ENCODE results near the gene WASF3.
"Not testable (repeated sequence)": the region's sequence is repeated elsewhere in the genome, so short reads cannot be mapped to it uniquely, and the experiment has no call there.

WASF3 gene

DNA sequence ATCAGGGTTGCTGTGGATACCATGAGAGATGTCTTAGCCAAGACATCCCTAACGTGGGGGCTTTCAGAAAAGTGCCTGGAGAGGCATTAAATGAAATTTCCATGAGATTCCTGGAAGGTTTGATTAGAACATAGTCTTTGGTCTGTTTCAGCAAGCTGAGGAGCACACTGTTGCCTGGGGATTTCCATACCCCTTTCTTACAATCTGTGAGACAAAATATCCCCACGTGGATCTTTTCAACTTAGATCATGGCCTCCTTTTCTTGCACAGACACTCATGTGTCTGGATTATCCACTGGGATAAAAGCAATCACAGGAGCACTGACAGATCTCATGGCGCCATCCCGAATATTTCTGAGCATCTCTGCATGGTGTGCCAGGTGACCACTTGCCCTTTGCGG is 161.4 kb downstream of the WASF3 start:
- DNase-seq (ENCODE audit: low spot score): no peak

DNA sequence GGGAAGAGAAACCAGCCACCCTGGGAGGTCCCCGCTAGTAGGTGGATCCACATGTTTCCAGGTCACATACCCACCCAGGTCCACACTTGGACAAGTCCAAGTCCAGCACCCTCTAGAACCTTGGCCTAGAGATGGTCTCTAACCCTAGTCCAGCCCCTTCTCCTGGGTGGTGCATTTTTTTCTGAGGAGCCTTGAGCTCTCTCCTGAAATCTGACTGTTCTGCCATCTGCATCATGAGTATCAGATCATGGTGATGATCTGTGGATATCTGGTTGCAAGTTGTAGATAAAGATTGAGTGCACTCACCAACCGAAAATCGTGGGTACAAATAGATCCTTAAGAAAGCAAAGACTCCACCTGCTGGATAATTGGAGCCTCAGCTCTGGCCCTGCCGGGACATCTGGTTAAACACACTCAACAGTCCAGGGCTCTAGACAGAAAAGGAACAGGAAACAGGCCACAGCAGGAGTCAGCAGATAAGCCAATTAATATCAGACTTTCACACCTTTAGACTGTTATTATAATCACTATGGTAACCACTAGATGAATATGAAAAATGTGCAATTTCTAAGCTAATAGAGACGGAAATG is 162.0 kb downstream of the WASF3 start:
- DNase-seq (ENCODE audit: low spot score): no peak

DNA sequence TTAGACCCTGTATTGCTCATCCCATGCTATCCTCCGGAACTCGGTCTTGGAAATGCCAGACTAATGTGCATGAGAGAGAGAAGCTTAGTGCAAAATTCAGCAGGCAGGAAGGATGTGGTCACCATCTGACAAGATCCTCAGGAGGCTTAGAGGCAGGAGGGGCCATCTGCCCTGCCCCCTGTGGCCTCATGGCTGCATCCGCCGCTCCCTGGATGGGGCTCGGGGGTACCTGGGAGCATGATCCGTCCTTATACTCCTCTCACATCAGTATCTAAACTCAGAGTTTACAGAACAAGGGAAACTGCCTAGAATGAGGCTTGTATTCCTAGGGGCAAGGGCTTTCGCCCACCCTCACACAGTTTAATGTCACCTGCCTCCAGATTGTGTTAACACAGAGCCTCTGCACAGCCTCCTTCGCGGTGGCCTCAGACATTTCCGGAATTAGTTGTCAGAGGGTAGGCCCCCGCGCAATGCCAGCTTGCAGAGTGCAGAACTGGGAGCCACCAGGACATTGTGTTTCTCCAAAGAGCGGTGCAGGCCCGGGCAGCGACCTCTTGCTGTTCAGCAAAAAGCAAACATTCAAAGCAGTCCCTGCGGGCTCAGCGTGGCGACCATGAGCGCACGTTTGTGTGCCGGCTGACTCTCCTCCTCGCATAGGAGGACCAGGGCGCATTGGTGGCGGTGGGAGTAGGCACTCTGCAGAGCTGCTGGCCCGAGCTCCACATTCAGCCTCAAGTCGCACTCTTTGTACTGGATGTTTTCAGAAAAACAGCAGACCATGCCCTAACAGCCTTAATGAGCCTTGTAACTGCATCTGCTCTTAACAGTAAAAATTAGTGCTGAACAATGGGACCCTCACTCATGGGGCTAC is 164.0 kb downstream of the WASF3 start:
- DNase-seq (ENCODE audit: low spot score): no peak

DNA sequence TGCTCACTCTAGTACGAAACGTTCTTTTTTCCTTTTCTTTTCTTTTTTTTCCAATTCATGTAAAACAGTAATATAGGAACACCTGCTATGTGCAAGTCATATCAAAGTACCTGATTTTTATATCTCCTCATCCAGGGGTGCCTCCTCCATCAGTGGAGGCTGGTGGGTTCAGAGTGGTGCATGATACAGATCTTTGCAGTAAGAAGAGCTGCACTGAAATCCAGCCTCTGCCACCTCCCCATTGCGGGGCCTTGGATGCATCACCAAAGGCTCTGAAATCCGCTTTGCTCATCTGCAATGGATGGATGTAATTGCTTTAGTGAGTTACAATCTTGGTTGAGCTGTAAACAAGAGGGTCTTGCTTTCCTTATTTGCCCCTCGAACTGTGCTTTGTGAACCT is 164.8 kb downstream of the WASF3 start:
- DNase-seq (ENCODE audit: low spot score): no peak

DNA sequence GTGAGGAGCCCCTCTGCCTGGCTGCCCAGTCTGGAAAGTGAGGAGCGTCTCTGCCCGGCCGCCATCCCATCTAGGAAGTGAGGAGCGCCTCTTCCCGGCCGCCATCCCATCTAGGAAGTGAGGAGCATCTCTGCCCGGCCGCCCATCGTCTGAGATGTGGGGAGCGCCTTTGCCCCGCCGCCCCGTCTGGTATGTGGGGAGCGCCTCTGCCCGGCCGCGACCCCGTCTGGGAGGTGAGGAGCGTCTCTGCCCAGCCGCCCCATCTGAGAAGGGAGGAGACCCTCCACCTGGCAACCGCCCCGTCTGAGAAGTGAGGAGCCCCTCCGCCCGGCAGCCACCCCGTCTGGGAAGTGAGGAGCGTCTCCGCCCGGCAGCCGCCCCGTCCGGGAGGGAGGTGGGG is 166.1 kb downstream of the WASF3 start:
- DNase-seq (ENCODE audit: low spot score): not testable (repeated sequence)

DNA sequence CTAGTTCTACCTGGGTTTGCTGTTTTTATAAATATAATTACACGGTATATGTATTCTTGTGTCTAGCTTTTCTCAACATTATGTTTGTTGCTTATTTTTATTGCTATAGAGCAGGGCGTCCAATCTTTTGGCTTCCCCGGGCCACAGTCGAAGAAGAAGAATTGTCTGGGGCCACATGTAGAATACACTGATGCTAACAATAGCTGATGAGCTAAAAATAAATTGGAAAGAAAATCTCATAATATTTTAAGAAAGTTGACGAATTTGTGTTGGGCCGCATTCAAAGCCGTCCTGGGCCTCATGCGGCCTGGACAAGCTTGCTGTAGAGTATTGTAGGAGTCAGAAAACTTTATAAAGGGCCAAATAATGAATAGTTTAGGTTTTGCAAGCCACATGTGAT is 169.2 kb downstream of the WASF3 start:
- DNase-seq (ENCODE audit: low spot score): no peak

DNA sequence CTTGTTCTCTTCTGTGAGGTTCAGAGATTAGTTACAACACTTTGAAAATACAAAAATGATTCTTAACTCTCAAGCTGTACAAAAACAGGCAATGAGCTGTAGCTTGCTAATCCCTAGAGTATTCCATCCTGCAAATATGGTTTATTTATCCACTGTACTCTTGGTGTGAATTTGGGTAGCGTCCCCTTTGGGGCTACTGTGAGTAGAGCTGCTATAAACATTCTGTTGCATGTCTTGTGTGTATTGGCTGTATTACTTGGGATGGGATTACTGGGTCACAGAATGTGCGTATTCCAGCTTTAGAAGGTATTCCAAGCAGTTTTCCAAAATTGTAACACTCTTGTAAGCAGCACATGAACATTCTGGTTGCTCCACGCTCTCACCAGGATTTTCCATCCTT is 169.6 kb downstream of the WASF3 start:
- no peak for DNase-seq (ENCODE audit: low spot score)

DNA sequence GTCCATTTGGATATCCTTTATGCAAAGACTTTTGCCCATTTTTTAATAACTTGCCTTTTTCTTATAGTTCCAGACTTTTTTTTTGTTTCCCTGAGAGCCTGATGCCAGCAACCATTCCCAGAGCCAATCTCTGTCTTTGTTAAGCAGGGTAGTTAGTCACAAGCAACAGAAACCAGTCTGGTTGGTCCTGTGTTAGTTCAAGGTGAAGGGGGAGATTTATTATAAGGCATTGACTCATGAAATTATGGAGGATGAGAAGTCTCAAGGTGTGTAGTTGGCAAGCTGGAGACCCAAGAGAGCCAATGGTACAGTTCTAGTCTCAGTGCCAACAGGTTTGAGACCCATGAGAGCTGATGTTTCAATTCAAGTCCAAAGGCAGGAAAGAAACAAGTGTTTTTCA is 170.2 kb downstream of the WASF3 start:
- no peak for DNase-seq (ENCODE audit: low spot score)

DNA sequence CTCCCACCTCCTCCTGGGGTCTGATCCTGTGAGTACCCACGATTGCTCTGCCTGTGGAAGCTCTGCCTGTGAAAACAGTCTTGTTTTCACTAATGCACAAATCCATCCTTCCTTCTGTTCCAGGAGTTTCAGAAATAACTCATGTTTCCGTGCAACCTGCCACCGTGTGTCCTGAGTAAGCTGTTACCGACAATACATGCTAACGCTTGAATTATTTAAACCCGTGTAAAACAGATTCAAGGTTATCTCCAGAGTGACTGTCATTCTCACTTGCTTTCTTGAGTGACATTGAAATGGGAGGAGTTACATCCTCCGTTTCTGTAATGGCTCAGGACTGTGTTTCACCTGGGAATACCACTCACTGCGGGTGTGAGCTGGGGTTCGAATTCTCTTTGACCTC is 178.2 kb downstream of the WASF3 start:
- DNase-seq (ENCODE audit: low spot score): no peak
